WTC11 (cell line): ENCODE results near the gene TPK1. TPM values are rescaled to one million over a fixed set of nuclear protein-coding genes. Genes with fewer than 3 reads are reported as not detected.

ENCODE experiments used
- ATAC-seq: fragments of 200-7000 bp; cut with Tn5 transposase; 2 replicates; pipeline ENCODE4 v1.10.0; 2021; ENCODE audit warnings: mild to moderate bottlenecking, moderate library complexity
- CTCF ChIA-PET: fragments of 300-600 bp; sonication (Branson Sonifier 250); formaldehyde crosslinking; loops from one replicate; lab custom pipeline; 2021; ENCODE audit warnings: antibody characterized with exemption; lab: Charles Lee
- POLR2A ChIA-PET: fragments of 350-600 bp; sonication (Branson Sonifier 250); formaldehyde crosslinking; loops from one replicate; lab custom pipeline; 2021; ENCODE audit warnings: antibody characterized with exemption; lab: Charles Lee
- DNase-seq: peaks from one replicate; pipeline ENCODE4 v3.0.0; 2021; ENCODE audit warnings: low spot score
- H3K27ac Mint-ChIP-seq: 2 replicates; pipeline ENCODE4 v1.8.0; 2021; ENCODE audit warnings: mixed read lengths
- H3K27me3 Mint-ChIP-seq: 2 replicates; pipeline ENCODE4 v1.8.0; 2021; ENCODE audit warnings: low read depth, mild to moderate bottlenecking, moderate library complexity, mixed read lengths
- H3K36me3 Mint-ChIP-seq: 2 replicates; pipeline ENCODE4 v1.8.0; 2021; ENCODE audit warnings: mixed read lengths
- H3K4me1 Mint-ChIP-seq: 2 replicates; pipeline ENCODE4 v1.8.0; 2022; ENCODE audit warnings: mixed read lengths
- H3K4me3 Mint-ChIP-seq: 2 replicates; pipeline ENCODE4 v1.8.0; 2021; ENCODE audit warnings: mild to moderate bottlenecking, moderate library complexity, mixed read lengths
- H3K9me3 Mint-ChIP-seq: 2 replicates; pipeline ENCODE4 v1.8.0; 2021; ENCODE audit warnings: mixed read lengths
- ETV6 ChIP-seq: sonication (generic); formaldehyde crosslinking; IDR thresholded peaks from 2 replicates; pipeline ENCODE4 v1.8.1; 2022; ENCODE audit warnings: mild to moderate bottlenecking, missing genetic modification reagents
- FOXK1 ChIP-seq: sonication (generic); formaldehyde crosslinking; IDR thresholded peaks from 2 replicates; pipeline ENCODE4 v1.8.0; 2022; ENCODE audit warnings: mild to moderate bottlenecking, moderate library complexity, missing genetic modification reagents
- GRHL2 ChIP-seq: fragments of 250-450 bp; sonication (Bioruptor Pico); IDR thresholded peaks from 2 replicates; pipeline ENCODE4 v1.8.0; 2022; ENCODE audit warnings: mild to moderate bottlenecking, moderate library complexity; ENCODE audit not compliant: insufficient replicate concordance, severe bottlenecking
- HMGA2 ChIP-seq: fragments of 250-450 bp; sonication (Bioruptor Pico); IDR thresholded peaks from 2 replicates; pipeline ENCODE4 v1.4.0; 2021; ENCODE audit warnings: mild to moderate bottlenecking, moderate library complexity
- NFYB ChIP-seq: sonication (generic); formaldehyde crosslinking; conservative IDR thresholded peaks from 2 replicates; pipeline ENCODE4 v1.8.0; 2022; ENCODE audit warnings: low read depth, missing genetic modification reagents
- NR1H2 ChIP-seq: sonication (generic); formaldehyde crosslinking; IDR thresholded peaks from 2 replicates; pipeline ENCODE4 v1.9.0; 2021; ENCODE audit warnings: mild to moderate bottlenecking, moderate library complexity, missing genetic modification reagents
- RORB ChIP-seq: fragments of 250-450 bp; sonication (Bioruptor Pico); IDR thresholded peaks from 2 replicates; pipeline ENCODE4 v1.9.0; 2021; ENCODE audit warnings: mild to moderate bottlenecking
- SMAD4 ChIP-seq: sonication (generic); formaldehyde crosslinking; IDR thresholded peaks from 2 replicates; pipeline ENCODE4 v1.8.0; 2022; ENCODE audit warnings: mild to moderate bottlenecking, missing genetic modification reagents
- SOX15 ChIP-seq: fragments of 250-450 bp; sonication (Bioruptor Pico); IDR thresholded peaks from 2 replicates; pipeline ENCODE4 v1.9.0; 2021; ENCODE audit warnings: mild to moderate bottlenecking
- SP1 ChIP-seq: sonication (generic); formaldehyde crosslinking; conservative IDR thresholded peaks from 2 replicates; pipeline ENCODE4 v1.8.1; 2022; ENCODE audit warnings: missing genetic modification reagents
- TEAD1 ChIP-seq: sonication (generic); formaldehyde crosslinking; IDR thresholded peaks from 2 replicates; pipeline ENCODE4 v1.8.0; 2022; ENCODE audit warnings: mild to moderate bottlenecking, missing genetic modification reagents
- ZNF121 ChIP-seq: sonication (generic); formaldehyde crosslinking; IDR thresholded peaks from 2 replicates; pipeline ENCODE4 v1.8.0; 2023; ENCODE audit warnings: missing genetic modification reagents
- ZNF138 ChIP-seq: sonication (generic); formaldehyde crosslinking; conservative IDR thresholded peaks from 2 replicates; pipeline ENCODE4 v1.8.1; 2022; ENCODE audit warnings: mild to moderate bottlenecking, moderate library complexity, missing genetic modification reagents
- ZNF219 ChIP-seq: sonication (generic); formaldehyde crosslinking; IDR thresholded peaks from 2 replicates; pipeline ENCODE4 v1.8.0; 2023; ENCODE audit warnings: missing genetic modification reagents, mild to moderate bottlenecking, borderline replicate concordance
- ZNF232 ChIP-seq: sonication (generic); formaldehyde crosslinking; IDR thresholded peaks from 2 replicates; pipeline ENCODE4 v1.8.0; 2022; ENCODE audit warnings: mild to moderate bottlenecking, missing genetic modification reagents
- ZNF263 ChIP-seq: sonication (generic); formaldehyde crosslinking; IDR thresholded peaks from 2 replicates; pipeline ENCODE4 v1.8.1; 2022; ENCODE audit warnings: low read depth, mild to moderate bottlenecking, moderate library complexity, missing genetic modification reagents
- ZNF396 ChIP-seq: fragments of 250-450 bp; sonication (Bioruptor Pico); IDR thresholded peaks from 2 replicates; pipeline ENCODE4 v1.8.0; 2021; ENCODE audit warnings: mild to moderate bottlenecking, moderate library complexity, borderline replicate concordance
- ZNF416 ChIP-seq: fragments of 250-450 bp; sonication (Bioruptor Pico); IDR thresholded peaks from 2 replicates; pipeline ENCODE4 v1.9.0; 2021; ENCODE audit warnings: mild to moderate bottlenecking, inconsistent platforms
- total RNA-seq: library from RNA; stranded (reverse); gene quantifications from 3 replicates; pipeline ENCODE4 v1.2.3, GENCODE V29; 2021
- TF ChIP-seq, protein P1 (sequence below): sonication (generic); formaldehyde crosslinking; IDR thresholded peaks from 2 replicates; pipeline ENCODE4 v1.8.0; 2023; ENCODE audit warnings: mild to moderate bottlenecking, missing genetic modification reagents
- TF ChIP-seq, protein P2 (sequence below): fragments of 250-450 bp; sonication (Bioruptor Pico); conservative IDR thresholded peaks from 2 replicates; pipeline ENCODE4 v1.9.0; 2021; ENCODE audit warnings: mild to moderate bottlenecking
- TF ChIP-seq, protein P3 (sequence below): fragments of 250-450 bp; sonication (Bioruptor Pico); IDR thresholded peaks from 2 replicates; pipeline ENCODE4 v2.1.2; 2022; ENCODE audit warnings: mild to moderate bottlenecking, moderate library complexity
- TF ChIP-seq, protein P4 (sequence below): fragments of 250-450 bp; sonication (Bioruptor Pico); IDR thresholded peaks from 2 replicates; pipeline ENCODE4 v1.9.0; 2021; ENCODE audit warnings: mild to moderate bottlenecking
- TF ChIP-seq, protein P5 (sequence below): sonication (generic); formaldehyde crosslinking; conservative IDR thresholded peaks from 2 replicates; pipeline ENCODE4 v1.8.1; 2023; ENCODE audit warnings: mild to moderate bottlenecking, low read depth, missing genetic modification reagents, moderate library complexity
- TF ChIP-seq, protein P6 (sequence below): fragments of 250-450 bp; sonication (Bioruptor Pico); IDR thresholded peaks from 2 replicates; pipeline ENCODE4 v1.9.0; 2021; ENCODE audit warnings: mild to moderate bottlenecking

Gene TPK1
- total RNA-seq, 1 experiment from 2014 or later: 2.7 TPM

DNA sequence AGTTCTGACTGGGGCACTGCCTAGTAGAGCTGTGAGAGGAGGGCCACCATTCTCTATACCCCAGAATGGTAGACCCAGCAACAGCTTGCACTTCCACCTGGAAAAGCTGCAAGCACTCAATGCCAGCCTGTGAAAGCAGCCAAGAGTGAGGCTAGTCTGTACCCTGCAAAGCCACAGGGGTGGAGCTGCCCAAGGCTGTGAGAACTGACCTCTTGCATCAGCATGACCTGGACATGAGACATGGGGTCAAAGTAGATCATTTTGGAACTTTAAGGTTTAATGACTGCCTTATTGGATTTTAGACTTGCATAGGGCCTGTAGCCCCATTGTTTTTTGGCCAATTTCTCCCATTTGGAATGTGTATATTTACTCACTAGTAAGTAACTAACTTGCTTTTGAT, 206.3 kb downstream of the TPK1 start (continued):
- TF ChIP-seq, protein P1, sequence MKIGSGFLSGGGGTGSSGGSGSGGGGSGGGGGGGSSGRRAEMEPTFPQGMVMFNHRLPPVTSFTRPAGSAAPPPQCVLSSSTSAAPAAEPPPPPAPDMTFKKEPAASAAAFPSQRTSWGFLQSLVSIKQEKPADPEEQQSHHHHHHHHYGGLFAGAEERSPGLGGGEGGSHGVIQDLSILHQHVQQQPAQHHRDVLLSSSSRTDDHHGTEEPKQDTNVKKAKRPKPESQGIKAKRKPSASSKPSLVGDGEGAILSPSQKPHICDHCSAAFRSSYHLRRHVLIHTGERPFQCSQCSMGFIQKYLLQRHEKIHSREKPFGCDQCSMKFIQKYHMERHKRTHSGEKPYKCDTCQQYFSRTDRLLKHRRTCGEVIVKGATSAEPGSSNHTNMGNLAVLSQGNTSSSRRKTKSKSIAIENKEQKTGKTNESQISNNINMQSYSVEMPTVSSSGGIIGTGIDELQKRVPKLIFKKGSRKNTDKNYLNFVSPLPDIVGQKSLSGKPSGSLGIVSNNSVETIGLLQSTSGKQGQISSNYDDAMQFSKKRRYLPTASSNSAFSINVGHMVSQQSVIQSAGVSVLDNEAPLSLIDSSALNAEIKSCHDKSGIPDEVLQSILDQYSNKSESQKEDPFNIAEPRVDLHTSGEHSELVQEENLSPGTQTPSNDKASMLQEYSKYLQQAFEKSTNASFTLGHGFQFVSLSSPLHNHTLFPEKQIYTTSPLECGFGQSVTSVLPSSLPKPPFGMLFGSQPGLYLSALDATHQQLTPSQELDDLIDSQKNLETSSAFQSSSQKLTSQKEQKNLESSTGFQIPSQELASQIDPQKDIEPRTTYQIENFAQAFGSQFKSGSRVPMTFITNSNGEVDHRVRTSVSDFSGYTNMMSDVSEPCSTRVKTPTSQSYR (CRISPR knock-in tag): no peak
- TF ChIP-seq, protein P2, sequence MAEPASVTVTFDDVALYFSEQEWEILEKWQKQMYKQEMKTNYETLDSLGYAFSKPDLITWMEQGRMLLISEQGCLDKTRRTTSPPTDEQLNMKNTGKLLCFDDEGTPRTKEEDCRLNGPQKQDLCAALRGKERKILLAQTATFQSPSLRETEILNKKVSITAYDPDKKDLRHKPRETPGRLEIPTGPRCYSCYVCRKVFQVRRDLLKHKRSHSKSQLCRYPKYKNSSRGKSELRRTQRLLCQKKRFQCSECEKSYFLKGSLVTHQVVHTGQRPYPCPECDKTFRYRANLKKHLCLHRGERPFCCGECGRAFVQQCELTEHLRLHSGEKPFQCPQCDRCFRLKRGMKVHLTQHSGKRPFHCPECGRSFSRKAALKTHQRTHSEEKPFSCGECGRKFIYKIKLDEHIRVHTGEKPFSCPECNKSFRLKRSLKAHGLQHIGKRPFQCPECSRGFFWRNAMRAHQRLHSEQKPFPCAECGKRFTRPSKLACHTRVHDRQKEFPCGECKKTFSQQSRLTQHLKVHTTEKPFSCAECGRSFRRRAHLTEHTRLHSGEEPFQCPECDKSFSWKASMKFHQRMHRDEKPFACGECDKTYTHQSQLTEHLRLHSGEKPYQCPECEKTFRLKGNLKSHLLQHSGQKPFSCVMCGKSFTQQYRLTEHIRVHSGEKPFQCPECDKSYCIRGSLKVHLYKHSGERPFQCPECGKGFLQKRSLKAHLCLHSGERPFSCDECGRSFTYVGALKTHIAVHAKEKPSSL (CRISPR knock-in tag): no peak
- TF ChIP-seq ZNF219 (CRISPR knock-in tag): no peak
- TF ChIP-seq SP1 (CRISPR knock-in tag): no peak
- no peak for TF ChIP-seq NFYB (CRISPR knock-in tag)
- TF ChIP-seq ZNF416 (CRISPR knock-in tag): no peak
- TF ChIP-seq ETV6 (CRISPR knock-in tag): no peak
- TF ChIP-seq SOX15: no peak

DNA sequence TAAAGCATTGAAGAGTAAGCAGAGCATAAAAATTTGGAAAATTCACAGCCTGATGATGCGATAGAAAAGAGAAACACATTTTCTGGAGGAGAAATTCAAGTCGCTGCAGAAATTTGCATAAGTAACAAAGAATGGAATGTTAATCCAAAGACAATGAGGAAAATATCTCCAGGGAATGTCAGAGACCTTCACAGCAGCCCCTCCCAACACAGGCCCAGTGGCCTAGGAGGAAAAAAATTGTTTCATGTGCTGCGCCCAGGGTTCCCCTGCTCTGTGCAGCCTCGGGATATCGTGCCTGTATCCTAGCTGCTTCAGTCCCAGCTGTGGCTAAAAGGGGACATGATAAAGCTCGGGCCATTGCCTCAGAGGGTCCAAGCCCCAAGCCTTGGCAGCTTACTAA, 206.8 kb downstream of the TPK1 start:
- peaks cover 29% of the 10 kb centered on the region for H3K9me3 Mint-ChIP-seq
- DNase-seq (no peak), ATAC-seq (peak; percentile 81)
- H3K27ac Mint-ChIP-seq: no peak overlapping the region; the same call in 1 of the 2 replicates
- ChIA-PET CTCF (no interaction called here), POLR2A (no interaction called here)
- no peaks in the 10 kb centered on the region for H3K27me3 Mint-ChIP-seq
- TF ChIP-seq, protein P3, sequence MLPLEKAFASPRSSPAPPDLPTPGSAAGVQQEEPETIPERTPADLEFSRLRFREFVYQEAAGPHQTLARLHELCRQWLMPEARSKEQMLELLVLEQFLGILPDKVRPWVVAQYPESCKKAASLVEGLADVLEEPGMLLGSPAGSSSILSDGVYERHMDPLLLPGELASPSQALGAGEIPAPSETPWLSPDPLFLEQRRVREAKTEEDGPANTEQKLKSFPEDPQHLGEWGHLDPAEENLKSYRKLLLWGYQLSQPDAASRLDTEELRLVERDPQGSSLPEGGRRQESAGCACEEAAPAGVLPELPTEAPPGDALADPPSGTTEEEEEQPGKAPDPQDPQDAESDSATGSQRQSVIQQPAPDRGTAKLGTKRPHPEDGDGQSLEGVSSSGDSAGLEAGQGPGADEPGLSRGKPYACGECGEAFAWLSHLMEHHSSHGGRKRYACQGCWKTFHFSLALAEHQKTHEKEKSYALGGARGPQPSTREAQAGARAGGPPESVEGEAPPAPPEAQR (CRISPR knock-in tag): no peak
- TF ChIP-seq ZNF138 (CRISPR knock-in tag) (no peak), RORB (CRISPR knock-in tag) (no peak), ZNF263 (no peak), NR1H2 (CRISPR knock-in tag) (no peak)
- H3K36me3 Mint-ChIP-seq: peaks cover 21% of the 10 kb centered on the region
- H3K4me3 Mint-ChIP-seq: no peak overlapping the region
- H3K4me1 Mint-ChIP-seq: peaks cover 6% of the 10 kb centered on the region

DNA sequence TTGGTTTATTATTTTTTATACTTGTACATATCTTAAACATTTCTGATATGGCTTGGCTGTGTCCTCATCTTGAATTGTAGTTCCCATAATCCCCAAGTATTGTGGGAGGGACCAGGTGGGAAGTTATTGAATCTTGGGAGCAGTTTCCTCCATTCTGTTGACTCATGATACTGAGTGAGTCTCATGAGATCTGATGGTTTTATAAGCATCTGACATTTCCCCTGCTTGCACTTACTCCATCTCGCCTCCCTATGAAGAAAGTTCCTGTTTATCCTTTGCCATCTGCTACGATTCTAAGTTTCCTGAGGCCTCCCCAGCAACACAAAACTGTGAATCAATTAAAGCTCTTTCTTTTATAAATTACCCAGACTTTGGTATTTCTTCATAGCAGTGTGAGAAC, 207.7 kb downstream of the TPK1 start:
- Mint-ChIP-seq H3K36me3 (peaks cover 21% of the 10 kb centered on the region), H3K9me3 (peaks cover 29% of the 10 kb centered on the region), H3K27ac (no peak overlapping the region), H3K4me3 (no peak overlapping the region), H3K27me3 (no peaks in the 10 kb centered on the region), H3K4me1 (peaks cover 6% of the 10 kb centered on the region)
- ChIA-PET CTCF (no interaction called here), POLR2A (no interaction called here)
- ATAC-seq (no peak), DNase-seq (no peak)
- TF ChIP-seq ZNF232 (CRISPR knock-in tag): no peak
- no peak for TF ChIP-seq SMAD4 (CRISPR knock-in tag)
- no peak for TF ChIP-seq GRHL2 (CRISPR knock-in tag)
- no peak for TF ChIP-seq FOXK1 (CRISPR knock-in tag)
- TF ChIP-seq, protein P4, sequence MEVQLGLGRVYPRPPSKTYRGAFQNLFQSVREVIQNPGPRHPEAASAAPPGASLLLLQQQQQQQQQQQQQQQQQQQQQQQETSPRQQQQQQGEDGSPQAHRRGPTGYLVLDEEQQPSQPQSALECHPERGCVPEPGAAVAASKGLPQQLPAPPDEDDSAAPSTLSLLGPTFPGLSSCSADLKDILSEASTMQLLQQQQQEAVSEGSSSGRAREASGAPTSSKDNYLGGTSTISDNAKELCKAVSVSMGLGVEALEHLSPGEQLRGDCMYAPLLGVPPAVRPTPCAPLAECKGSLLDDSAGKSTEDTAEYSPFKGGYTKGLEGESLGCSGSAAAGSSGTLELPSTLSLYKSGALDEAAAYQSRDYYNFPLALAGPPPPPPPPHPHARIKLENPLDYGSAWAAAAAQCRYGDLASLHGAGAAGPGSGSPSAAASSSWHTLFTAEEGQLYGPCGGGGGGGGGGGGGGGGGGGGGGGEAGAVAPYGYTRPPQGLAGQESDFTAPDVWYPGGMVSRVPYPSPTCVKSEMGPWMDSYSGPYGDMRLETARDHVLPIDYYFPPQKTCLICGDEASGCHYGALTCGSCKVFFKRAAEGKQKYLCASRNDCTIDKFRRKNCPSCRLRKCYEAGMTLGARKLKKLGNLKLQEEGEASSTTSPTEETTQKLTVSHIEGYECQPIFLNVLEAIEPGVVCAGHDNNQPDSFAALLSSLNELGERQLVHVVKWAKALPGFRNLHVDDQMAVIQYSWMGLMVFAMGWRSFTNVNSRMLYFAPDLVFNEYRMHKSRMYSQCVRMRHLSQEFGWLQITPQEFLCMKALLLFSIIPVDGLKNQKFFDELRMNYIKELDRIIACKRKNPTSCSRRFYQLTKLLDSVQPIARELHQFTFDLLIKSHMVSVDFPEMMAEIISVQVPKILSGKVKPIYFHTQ (CRISPR knock-in tag): no peak
- no peak for TF ChIP-seq HMGA2
- TF ChIP-seq, protein P5, sequence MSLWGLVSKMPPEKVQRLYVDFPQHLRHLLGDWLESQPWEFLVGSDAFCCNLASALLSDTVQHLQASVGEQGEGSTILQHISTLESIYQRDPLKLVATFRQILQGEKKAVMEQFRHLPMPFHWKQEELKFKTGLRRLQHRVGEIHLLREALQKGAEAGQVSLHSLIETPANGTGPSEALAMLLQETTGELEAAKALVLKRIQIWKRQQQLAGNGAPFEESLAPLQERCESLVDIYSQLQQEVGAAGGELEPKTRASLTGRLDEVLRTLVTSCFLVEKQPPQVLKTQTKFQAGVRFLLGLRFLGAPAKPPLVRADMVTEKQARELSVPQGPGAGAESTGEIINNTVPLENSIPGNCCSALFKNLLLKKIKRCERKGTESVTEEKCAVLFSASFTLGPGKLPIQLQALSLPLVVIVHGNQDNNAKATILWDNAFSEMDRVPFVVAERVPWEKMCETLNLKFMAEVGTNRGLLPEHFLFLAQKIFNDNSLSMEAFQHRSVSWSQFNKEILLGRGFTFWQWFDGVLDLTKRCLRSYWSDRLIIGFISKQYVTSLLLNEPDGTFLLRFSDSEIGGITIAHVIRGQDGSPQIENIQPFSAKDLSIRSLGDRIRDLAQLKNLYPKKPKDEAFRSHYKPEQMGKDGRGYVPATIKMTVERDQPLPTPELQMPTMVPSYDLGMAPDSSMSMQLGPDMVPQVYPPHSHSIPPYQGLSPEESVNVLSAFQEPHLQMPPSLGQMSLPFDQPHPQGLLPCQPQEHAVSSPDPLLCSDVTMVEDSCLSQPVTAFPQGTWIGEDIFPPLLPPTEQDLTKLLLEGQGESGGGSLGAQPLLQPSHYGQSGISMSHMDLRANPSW: no peak
- TF ChIP-seq ZNF396 (CRISPR knock-in tag): no peak
- no peak for TF ChIP-seq TEAD1
- TF ChIP-seq ZNF121: no peak
- TF ChIP-seq NR1H2 (CRISPR knock-in tag): no peak
- TF ChIP-seq, protein P6, sequence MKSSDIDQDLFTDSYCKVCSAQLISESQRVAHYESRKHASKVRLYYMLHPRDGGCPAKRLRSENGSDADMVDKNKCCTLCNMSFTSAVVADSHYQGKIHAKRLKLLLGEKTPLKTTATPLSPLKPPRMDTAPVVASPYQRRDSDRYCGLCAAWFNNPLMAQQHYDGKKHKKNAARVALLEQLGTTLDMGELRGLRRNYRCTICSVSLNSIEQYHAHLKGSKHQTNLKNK: no peak
